Mesothelial cell of epicardium (in vitro differentiated cells): ENCODE data around the gene RAD51C. TPM values are rescaled to one million over a fixed set of nuclear protein-coding genes. Genes with fewer than 3 reads are reported as not detected.
"Not testable (repeated sequence)": the region's sequence is repeated elsewhere in the genome, so short reads cannot be mapped to it uniquely, and the experiment has no call there.

ENCODE experiments used
- DNase-seq, 2 experiments: peaks; one replicate each; pipeline ENCODE4 v3.0.0; 2021; ENCODE audit warnings: low spot score in 2 of 2; ENCODE audit not compliant: unreplicated experiment in 2 of 2
- H3K27ac Mint-ChIP-seq: 2 replicates; pipeline ENCODE4 v1.8.0; 2021; ENCODE audit warnings: mixed read lengths
- H3K27me3 Mint-ChIP-seq: 2 replicates; pipeline ENCODE4 v1.8.0; 2021; ENCODE audit warnings: low read depth, mixed read lengths
- H3K36me3 Mint-ChIP-seq: 2 replicates; pipeline ENCODE4 v1.8.0; 2021; ENCODE audit warnings: mixed read lengths
- H3K4me1 Mint-ChIP-seq: 2 replicates; pipeline ENCODE4 v1.8.0; 2021; ENCODE audit warnings: mixed read lengths
- H3K4me3 Mint-ChIP-seq: 2 replicates; pipeline ENCODE4 v1.8.0; 2021; ENCODE audit warnings: mild to moderate bottlenecking, moderate library complexity, mixed read lengths
- H3K9me3 Mint-ChIP-seq: 2 replicates; pipeline ENCODE4 v1.8.0; 2021; ENCODE audit warnings: mixed read lengths
- CTCF ChIP-seq: fragments of 200-600 bp; sonication (generic); IDR thresholded peaks from one replicate; pipeline ENCODE4 v1.5.0; 2021; ENCODE audit warnings: antibody characterized with exemption; ENCODE audit not compliant: unreplicated experiment
- total RNA-seq: library from RNA; stranded (reverse); gene quantifications from 3 replicates; pipeline ENCODE4 v1.2.1, GENCODE V29; 2021

Gene RAD51C
- total RNA-seq, 1 donor from 2014 or later: 31.7 TPM

- TF ChIP-seq CTCF: no peak
- H3K9me3 Mint-ChIP-seq: no peaks in the 10 kb centered on the region
- H3K27me3 Mint-ChIP-seq: no peaks in the 10 kb centered on the region
- peaks cover 8% of the 10 kb centered on the region for H3K36me3 Mint-ChIP-seq
- H3K4me3 Mint-ChIP-seq: no peak overlapping the region
- no peak for DNase-seq
- H3K4me1 Mint-ChIP-seq: no peaks in the 10 kb centered on the region
- no peak overlapping the region for H3K27ac Mint-ChIP-seq
Measured at GRCh38 chr17:58730937-58731336, 38.5 kb downstream of the RAD51C start.

- Mint-ChIP-seq H3K36me3 (peaks cover 4% of the 10 kb centered on the region), H3K4me3 (no peak overlapping the region), H3K27me3 (no peaks in the 10 kb centered on the region), H3K4me1 (no peaks in the 10 kb centered on the region), H3K27ac (no peak overlapping the region), H3K9me3 (no peaks in the 10 kb centered on the region)
- TF ChIP-seq CTCF: no peak
- no peak for DNase-seq
Measured at GRCh38 chr17:58734040-58734439, 41.6 kb downstream of the RAD51C start.

- Mint-ChIP-seq H3K27ac (no peak overlapping the region), H3K36me3 (peaks cover 4% of the 10 kb centered on the region), H3K9me3 (no peaks in the 10 kb centered on the region)
Measured at GRCh38 chr17:58734811-58735210, 42.4 kb downstream of the RAD51C start.

GRCh38 chr17:58741121-58741625 is 48.8 kb downstream of the RAD51C start:
- H3K9me3 Mint-ChIP-seq: no peaks in the 10 kb centered on the region
- no peak overlapping the region for H3K4me3 Mint-ChIP-seq
- H3K27me3 Mint-ChIP-seq: no peaks in the 10 kb centered on the region
- DNase-seq: no peak
- TF ChIP-seq CTCF: no peak
- no peak overlapping the region for H3K27ac Mint-ChIP-seq
- H3K4me1 Mint-ChIP-seq: no peaks in the 10 kb centered on the region
- no peaks in the 10 kb centered on the region for H3K36me3 Mint-ChIP-seq

More at GRCh38 chr17:58734811-58735210, 42.4 kb downstream of the RAD51C start:
- DNase-seq: no peak
- Mint-ChIP-seq H3K27me3 (no peaks in the 10 kb centered on the region), H3K4me3 (no peak overlapping the region), H3K4me1 (no peaks in the 10 kb centered on the region)
- TF ChIP-seq CTCF: no peak

GRCh38 chr17:58747674-58748073 is 55.3 kb downstream of the RAD51C start:
- Mint-ChIP-seq H3K36me3 (no peaks in the 10 kb centered on the region), H3K4me3 (no peak overlapping the region), H3K9me3 (no peaks in the 10 kb centered on the region), H3K27me3 (peaks cover 14% of the 10 kb centered on the region), H3K4me1 (no peaks in the 10 kb centered on the region), H3K27ac (no peak overlapping the region)
- DNase-seq: no peak
- TF ChIP-seq CTCF: no peak

GRCh38 chr17:58749627-58750026 is 57.2 kb downstream of the RAD51C start:
- not testable (repeated sequence) for H3K4me3 Mint-ChIP-seq, H3K36me3 Mint-ChIP-seq, H3K9me3 Mint-ChIP-seq, DNase-seq, H3K27ac Mint-ChIP-seq, H3K4me1 Mint-ChIP-seq
- peaks cover 25% of the 10 kb centered on the region for H3K27me3 Mint-ChIP-seq
